HG03064 (cell line): ENCODE data around the gene PHC3.

Experiments used
- ATAC-seq: cut with Tn5 transposase; IDR thresholded peaks from one replicate; pipeline ENCODE4 v1.9.1; 2021; ENCODE audit warnings: low read depth; ENCODE audit not compliant: unreplicated experiment

PHC3 gene

GRCh38 chr3:170189398-170190256 is 8.1 kb upstream of the PHC3 start:
- ATAC-seq = no peak

- ATAC-seq = peak; percentile 26
Measured at GRCh38 chr3:170180079-170180907, 1.2 kb downstream of the PHC3 start.

GRCh38 chr3:170179432-170179831 is 2.1 kb downstream of the PHC3 start:
- ATAC-seq = no peak

GRCh38 chr3:170178651-170179050 is 2.9 kb downstream of the PHC3 start:
- ATAC-seq = no peak

GRCh38 chr3:170171563-170171962 is 10.0 kb downstream of the PHC3 start:
- ATAC-seq = peak; percentile 78

- no peak for ATAC-seq
Measured at GRCh38 chr3:170164717-170165116, 16.8 kb downstream of the PHC3 start.

- ATAC-seq = no peak
Measured at GRCh38 chr3:170163956-170164645, 17.4 kb downstream of the PHC3 start.

GRCh38 chr3:170162630-170163029 is 18.9 kb downstream of the PHC3 start:
- ATAC-seq = no peak

- ATAC-seq = no peak
Measured at GRCh38 chr3:170162052-170162451, 19.5 kb downstream of the PHC3 start.

- no peak for ATAC-seq
Measured at GRCh38 chr3:170159933-170160332, 21.6 kb downstream of the PHC3 start.

GRCh38 chr3:170159459-170159858 is 22.1 kb downstream of the PHC3 start:
- ATAC-seq = peak; percentile 54

GRCh38 chr3:170155604-170156003 is 25.9 kb downstream of the PHC3 start:
- ATAC-seq = no peak

GRCh38 chr3:170154569-170155143 is 26.9 kb downstream of the PHC3 start:
- peak; percentile 79 for ATAC-seq

GRCh38 chr3:170154084-170154483 is 27.4 kb downstream of the PHC3 start:
- ATAC-seq = no peak

- no peak for ATAC-seq
Measured at GRCh38 chr3:170151536-170151935, 30.0 kb downstream of the PHC3 start.

GRCh38 chr3:170149016-170149415 is 32.5 kb downstream of the PHC3 start:
- no peak for ATAC-seq

- no peak for ATAC-seq
Measured at GRCh38 chr3:170145278-170145677, 36.3 kb downstream of the PHC3 start.

GRCh38 chr3:170144437-170144843 is 37.1 kb downstream of the PHC3 start:
- ATAC-seq = peak; percentile 98

GRCh38 chr3:170142373-170142772 is 39.2 kb downstream of the PHC3 start:
- ATAC-seq = no peak

GRCh38 chr3:170137986-170138385 is 43.5 kb downstream of the PHC3 start:
- no peak for ATAC-seq

- ATAC-seq = no peak
Measured at GRCh38 chr3:170132335-170132734, 49.2 kb downstream of the PHC3 start.
